Fibroblast of mammary gland (primary cell): Measurements from ENCODE around the gene GABRP.
"Not testable (repeated sequence)": the region's sequence is repeated elsewhere in the genome, so short reads cannot be mapped to it uniquely, and the experiment has no call there.

Experiments
- DNase-seq: peaks from one replicate; pipeline ENCODE4 v3.0.0-alpha.2; 2010; ENCODE audit warnings: low read depth
- H3K4me3 ChIP-seq: 2 replicates; pipeline ENCODE4 v1.5.1; 2011; ENCODE audit warnings: low read depth, mild to moderate bottlenecking, low read length, moderate library complexity; ENCODE audit not compliant: control insufficient read depth
- CTCF ChIP-seq: conservative IDR thresholded peaks from 2 replicates; pipeline ENCODE4 v1.5.1; 2011; ENCODE audit warnings: low read depth, low read length, inconsistent platforms; ENCODE audit not compliant: control insufficient read depth, insufficient read depth

The GABRP gene

GRCh38 chr5:170761048-170761707 lies 22.3 kb upstream of the GABRP start:
- TF ChIP-seq CTCF: no peak
- DNase-seq: no peak
- no peak overlapping the region for H3K4me3 ChIP-seq

DNA sequence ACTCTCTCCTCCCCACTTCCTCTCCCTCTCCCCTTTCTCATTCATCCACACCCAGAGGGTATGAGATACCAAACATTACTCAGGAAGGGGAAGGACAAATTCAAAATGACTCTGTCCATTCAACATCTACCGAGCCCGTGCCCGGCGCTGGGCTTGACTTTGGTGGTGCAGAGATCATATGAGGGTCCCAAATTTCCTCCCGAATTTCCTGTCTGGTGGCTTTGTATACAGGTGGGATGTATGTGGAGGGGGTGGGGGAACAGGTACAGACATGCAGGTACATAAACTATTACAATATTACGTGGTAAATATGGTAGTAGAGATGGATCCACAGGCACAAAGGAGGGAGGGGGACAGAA lies 21.8 kb upstream of the GABRP start:
- H3K4me3 ChIP-seq: no peak overlapping the region
- DNase-seq: no peak
- TF ChIP-seq CTCF: no peak

GRCh38 chr5:170762298-170762697 lies 21.2 kb upstream of the GABRP start:
- DNase-seq, H3K4me3 ChIP-seq: not testable (repeated sequence)

- DNase-seq, H3K4me3 ChIP-seq: not testable (repeated sequence)
Measured at GRCh38 chr5:170765868-170766267, 17.7 kb upstream of the GABRP start.

DNA sequence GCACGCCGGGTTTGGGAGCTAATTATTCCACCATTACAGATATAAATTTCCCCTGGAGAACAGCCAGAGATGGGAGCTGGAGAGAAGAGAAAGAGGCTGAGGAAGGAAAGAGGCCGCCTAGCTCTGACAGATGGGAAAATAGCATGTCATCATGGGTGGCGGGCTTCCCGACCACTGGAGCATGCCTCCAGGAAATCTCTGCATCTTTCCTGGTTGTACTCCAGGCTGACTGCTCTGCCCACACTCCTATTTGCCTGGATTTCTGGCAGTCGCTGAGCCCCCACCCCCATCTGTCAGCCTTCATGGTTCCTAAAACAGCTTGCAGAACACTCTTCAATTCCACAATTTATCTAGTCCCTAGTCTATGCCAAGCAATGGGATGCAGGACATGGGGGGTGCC lies 14.3 kb upstream of the GABRP start:
- H3K4me3 ChIP-seq: no peak overlapping the region
- DNase-seq: no peak
- no peak for TF ChIP-seq CTCF

GRCh38 chr5:170769898-170770416 lies 13.6 kb upstream of the GABRP start:
- DNase-seq: no peak
- TF ChIP-seq CTCF: no peak
- no peak overlapping the region for H3K4me3 ChIP-seq

DNA sequence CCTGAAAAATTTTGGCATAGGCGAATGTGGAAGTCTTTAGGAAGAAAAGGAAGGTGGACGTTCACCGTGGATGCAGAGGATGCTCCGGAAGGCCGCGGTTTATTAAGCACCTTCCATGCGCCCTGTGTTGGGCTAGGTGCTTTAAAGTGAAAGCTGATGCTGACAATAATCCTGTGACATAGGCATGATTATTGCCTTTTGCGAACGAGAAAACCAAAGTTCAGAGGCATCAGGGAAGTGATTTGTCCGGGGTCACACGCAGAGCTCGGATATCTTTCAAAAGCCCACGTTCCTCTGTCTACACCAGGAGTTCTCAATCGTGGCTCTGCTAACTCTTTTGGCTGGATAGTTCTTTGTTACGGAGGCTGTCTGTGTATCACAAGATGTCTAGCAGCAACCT lies 12.0 kb upstream of the GABRP start:
- no peak overlapping the region for H3K4me3 ChIP-seq
- TF ChIP-seq CTCF: no peak
- DNase-seq: no peak
